Left lung (tissue), 10 donors: Measurements from ENCODE around the gene NFASC. TPM values are rescaled to one million over a fixed set of nuclear protein-coding genes. Genes with fewer than 3 reads are reported as not detected.

Experiments used
- ATAC-seq: fragments of 200-7000 bp; cut with Tn5 transposase; one replicate; pipeline ENCODE4 v1.9.1; 2020; ENCODE audit warnings: moderate library complexity
- DNase-seq, 4 donors: peaks; one replicate each; pipeline ENCODE4 v3.0.0-alpha.2; 2013 to 2020
- H3K27ac ChIP-seq, 2 donors: fragments of 200-600 bp; sonication (generic) in 1 of 2; one replicate each; pipeline versions ENCODE4 v1.5.0 to v1.8.0; 2020 to 2021
- H3K27me3 ChIP-seq, 2 donors: fragments of 200-600 bp; sonication (generic) in 1 of 2; one replicate each; pipeline versions ENCODE4 v1.5.0 to v1.8.0; 2020 to 2021
- H3K36me3 ChIP-seq, 2 donors: fragments of 200-600 bp; sonication (generic) in 1 of 2; one replicate each; pipeline versions ENCODE4 v1.5.0 to v1.8.0; 2020 to 2021
- H3K4me1 ChIP-seq, 2 donors: fragments of 200-600 bp; one replicate each; pipeline ENCODE4 v1.8.0; 2021
- H3K4me3 ChIP-seq, 2 donors: fragments of 200-600 bp; sonication (generic) in 1 of 2; one replicate each; pipeline versions ENCODE4 v1.5.0 to v1.8.0; 2020 to 2021; ENCODE audit warnings: mild to moderate bottlenecking in 1 of 2
- H3K9me3 ChIP-seq, 2 donors: fragments of 200-600 bp; sonication (generic) in 1 of 2; one replicate each; pipeline versions ENCODE4 v1.5.0 to v1.8.0; 2020 to 2021
- intact Hi-C, 2 donors: fragments of 100-400 bp; cut with DNase I; formaldehyde crosslinking; loops; one replicate each; pipeline versions ENCODE4 v1.11.2 to v1.14.2; 2022
- polyA plus RNA-seq, 6 donors: library from polyadenylated mRNA; unstranded; fragments of 120-200 nt; gene quantifications; one replicate each; pipeline ENCODE4 v1.2.1, GENCODE V29; 2013; ENCODE audit not compliant: insufficient read length in 6 of 6
- total RNA-seq, 2 donors: library from RNA; stranded (reverse); fragmentation: NEBNext Ultra II Directional; extraction: Animal tissue kit (Norgen Biotek cat#: 25700); gene quantifications; one replicate each; pipeline ENCODE4 v1.2.1, GENCODE V29; 2021
- TF ChIP-seq, protein P1 (sequence below), 2 donors: fragments of 200-600 bp; sonication (generic) in 1 of 2; IDR thresholded peaks; one replicate each; pipeline versions ENCODE4 v1.5.0 to v1.8.0; 2021; ENCODE audit warnings: antibody characterized with exemption in 2 of 2
- donor health status: DM: no; HTN: yes; CAD: no.
- donor health status: DM: no; HTN: no; CAD: no.

NFASC gene
- total and polyA plus RNA-seq, 8 donors, result 1.2 to 11.5 (median 2.0) TPM

GRCh38 chr1:205015241-205015640, 144.6 kb downstream of the NFASC start:
- Histone ChIP-seq H3K36me3 (no peaks in the 10 kb centered on the region), H3K9me3 (no peaks in the 10 kb centered on the region), H3K4me3 (no peak overlapping the region), H3K27me3 (no peaks in the 10 kb centered on the region), H3K27ac (no peak overlapping the region), H3K4me1 (no peaks in the 10 kb centered on the region)
- intact Hi-C loops, result no loop called here
- DNase-seq (no peak), ATAC-seq (no peak)
- TF ChIP-seq, protein P1, sequence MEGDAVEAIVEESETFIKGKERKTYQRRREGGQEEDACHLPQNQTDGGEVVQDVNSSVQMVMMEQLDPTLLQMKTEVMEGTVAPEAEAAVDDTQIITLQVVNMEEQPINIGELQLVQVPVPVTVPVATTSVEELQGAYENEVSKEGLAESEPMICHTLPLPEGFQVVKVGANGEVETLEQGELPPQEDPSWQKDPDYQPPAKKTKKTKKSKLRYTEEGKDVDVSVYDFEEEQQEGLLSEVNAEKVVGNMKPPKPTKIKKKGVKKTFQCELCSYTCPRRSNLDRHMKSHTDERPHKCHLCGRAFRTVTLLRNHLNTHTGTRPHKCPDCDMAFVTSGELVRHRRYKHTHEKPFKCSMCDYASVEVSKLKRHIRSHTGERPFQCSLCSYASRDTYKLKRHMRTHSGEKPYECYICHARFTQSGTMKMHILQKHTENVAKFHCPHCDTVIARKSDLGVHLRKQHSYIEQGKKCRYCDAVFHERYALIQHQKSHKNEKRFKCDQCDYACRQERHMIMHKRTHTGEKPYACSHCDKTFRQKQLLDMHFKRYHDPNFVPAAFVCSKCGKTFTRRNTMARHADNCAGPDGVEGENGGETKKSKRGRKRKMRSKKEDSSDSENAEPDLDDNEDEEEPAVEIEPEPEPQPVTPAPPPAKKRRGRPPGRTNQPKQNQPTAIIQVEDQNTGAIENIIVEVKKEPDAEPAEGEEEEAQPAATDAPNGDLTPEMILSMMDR (IDR thresholded peaks at IDR 0.05), result no peak

DNA sequence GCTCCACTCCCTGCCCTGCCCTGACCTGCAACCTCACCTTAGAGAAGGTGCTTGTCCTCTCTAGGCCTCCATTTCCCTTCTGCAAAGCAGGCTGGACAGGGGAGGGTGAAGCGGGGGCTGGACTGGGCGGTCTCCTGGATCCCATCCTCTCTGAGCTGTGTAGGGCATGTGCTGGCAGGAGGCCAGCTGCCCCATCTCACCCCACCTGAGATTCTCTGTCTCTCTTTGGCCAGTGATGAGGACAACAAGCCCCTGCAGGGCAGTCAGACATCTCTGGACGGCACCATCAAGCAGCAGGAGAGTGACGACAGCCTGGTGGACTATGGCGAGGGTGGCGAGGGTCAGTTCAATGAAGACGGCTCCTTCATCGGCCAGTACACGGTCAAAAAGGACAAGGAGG, 145.4 kb downstream of the NFASC start:
- no peak for DNase-seq
- Histone ChIP-seq H3K4me1 (no peaks in the 10 kb centered on the region), H3K27ac (no peak overlapping the region), H3K36me3 (no peaks in the 10 kb centered on the region), H3K27me3 (no peaks in the 10 kb centered on the region), H3K9me3 (no peaks in the 10 kb centered on the region), H3K4me3 (no peak overlapping the region)
- intact Hi-C loops, result no loop called here
- TF ChIP-seq, protein P1 (IDR thresholded peaks at IDR 0.05), result no peak
- no peak for ATAC-seq

DNA sequence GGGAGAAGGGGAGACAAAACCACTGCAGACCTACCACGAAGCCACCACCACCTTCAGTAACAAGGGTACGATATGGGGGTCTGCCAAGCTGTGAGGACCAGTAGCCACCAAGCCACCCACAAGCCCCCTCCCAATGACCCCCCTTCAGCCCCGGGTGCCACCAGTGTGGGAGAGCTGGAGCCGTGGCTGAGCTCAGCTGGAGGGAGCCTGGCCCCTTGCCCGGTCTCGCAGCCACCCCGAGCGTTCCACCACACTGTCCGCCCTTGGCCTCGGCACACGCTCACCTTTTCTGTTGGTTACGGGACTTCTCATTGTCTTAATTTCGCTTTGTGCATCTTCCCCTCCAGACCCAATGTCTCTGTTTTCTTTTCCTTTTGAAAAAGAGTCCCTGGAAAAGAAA, 145.9 kb downstream of the NFASC start:
- Histone ChIP-seq H3K27ac (no peak overlapping the region), H3K9me3 (no peaks in the 10 kb centered on the region), H3K27me3 (no peaks in the 10 kb centered on the region), H3K4me1 (no peaks in the 10 kb centered on the region), H3K4me3 (no peak overlapping the region), H3K36me3 (no peaks in the 10 kb centered on the region)
- ATAC-seq (no peak), DNase-seq (no peak)
- TF ChIP-seq, protein P1 (IDR thresholded peaks at IDR 0.05), result no peak
- intact Hi-C loops, result no loop called here

- ATAC-seq (no peak), DNase-seq (no peak)
- Histone ChIP-seq H3K4me1 (no peaks in the 10 kb centered on the region), H3K4me3 (no peak overlapping the region), H3K9me3 (no peaks in the 10 kb centered on the region), H3K36me3 (no peaks in the 10 kb centered on the region), H3K27ac (no peak overlapping the region), H3K27me3 (no peaks in the 10 kb centered on the region)
- TF ChIP-seq, protein P1 (IDR thresholded peaks at IDR 0.05), result no peak
- intact Hi-C loops, result no loop called here
Measured at GRCh38 chr1:205017001-205017400, 146.3 kb downstream of the NFASC start.

- intact Hi-C loops, result no loop called here
- H3K36me3 ChIP-seq, result no peaks in the 10 kb centered on the region
- no peak overlapping the region for H3K27ac ChIP-seq
- no peaks in the 10 kb centered on the region for H3K4me1 ChIP-seq
- TF ChIP-seq, protein P1 (IDR thresholded peaks at IDR 0.05), result no peak
- ATAC-seq (no peak), DNase-seq (no peak)
- no peak overlapping the region for H3K4me3 ChIP-seq
- no peaks in the 10 kb centered on the region for H3K9me3 ChIP-seq
- H3K27me3 ChIP-seq, result no peaks in the 10 kb centered on the region
Measured at GRCh38 chr1:205017766-205018165, 147.1 kb downstream of the NFASC start.
